Measurements from ENCODE around the gene MRPL33.

GRCh38 chr2:27756544-27757498 lies 14.7 kb upstream of the MRPL33 start:
- TF ChIP-seq ZNF274 (IDR thresholded peaks at IDR 0.05; ENCODE audit: low read depth, low read length): no peak
- TF ChIP-seq YY1 (IDR thresholded peaks at IDR 0.05; ENCODE audit: insufficient read depth, insufficient read length): no peak

Measured in NT2/D1 (cell line).